ENCODE measurements around the gene MAGI1. TPM values are rescaled to one million over a fixed set of nuclear protein-coding genes. Genes with fewer than 3 reads are reported as not detected.

The MAGI1 gene
- total RNA-seq, 1 experiment from 2014 or later = 38.6 TPM

GRCh38 chr3:65489253-65489652, 549.5 kb downstream of the MAGI1 start:
- intact Hi-C loops (cut with micrococcal nuclease) = no loop called here
- CTCF ChIA-PET = no interaction called here

More at GRCh38 chr3:65489253-65489652, 549.5 kb downstream of the MAGI1 start:
- Histone ChIP-seq H3K36me3 (ENCODE audit: control insufficient read depth in 1 of 2, insufficient read depth in 2 of 2, low read length in 2 of 2) (no peaks in the 10 kb centered on the region), H3K27me3 (ENCODE audit: insufficient read depth, low read length) (no peaks in the 10 kb centered on the region), H3K4me1 (ENCODE audit: control insufficient read depth in 1 of 2, insufficient read depth in 2 of 2, low read length in 2 of 2) (no peaks in the 10 kb centered on the region; a peak in 1 of 4 replicates), H3K79me2 (ENCODE audit: insufficient read depth, low read length) (no peaks in the 10 kb centered on the region), H3K9me3 (ENCODE audit: control insufficient read depth in 1 of 2, insufficient read depth in 1 of 2, low read depth in 1 of 2, low read length in 2 of 2) (no peaks in the 10 kb centered on the region), H3K27ac (ENCODE audit: low read depth, low read length) (no peak overlapping the region), H2AFZ (ENCODE audit: low read depth, low read length, poor library complexity, severe bottlenecking) (no peak overlapping the region), H3K4me3 (replicated peaks in 1 of 2; ENCODE audit: low read depth in 1 of 2, low read length in 2 of 2) (no peak overlapping the region), H3K9ac (ENCODE audit: low read length) (no peak overlapping the region), H3K4me2 (ENCODE audit: low read length) (no peak overlapping the region), H4K20me1 (ENCODE audit: insufficient read depth) (no peaks in the 10 kb centered on the region), H3K9me2 (ENCODE audit: insufficient read depth) (no peaks in the 10 kb centered on the region)
- BruUV-seq (replicated peaks) = no TSS peak
- DNase-seq (ENCODE audit: low read depth, low spot score) (no peak), ATAC-seq (no peak)
- ChIA-PET RAD21 (ENCODE audit: low non-redundant PET in 1 of 2, low total read pairs in 2 of 2, uncharacterized antibody in 2 of 2, unreplicated experiment in 2 of 2) (no interaction called here), POLR2A (no interaction called here)
- TF ChIP-seq SP1 (IDR thresholded peaks at IDR 0.05; ENCODE audit: low read depth) = no peak
- TF ChIP-seq JUND (IDR thresholded peaks at IDR 0.05) = no peak
- TF ChIP-seq, protein P1, sequence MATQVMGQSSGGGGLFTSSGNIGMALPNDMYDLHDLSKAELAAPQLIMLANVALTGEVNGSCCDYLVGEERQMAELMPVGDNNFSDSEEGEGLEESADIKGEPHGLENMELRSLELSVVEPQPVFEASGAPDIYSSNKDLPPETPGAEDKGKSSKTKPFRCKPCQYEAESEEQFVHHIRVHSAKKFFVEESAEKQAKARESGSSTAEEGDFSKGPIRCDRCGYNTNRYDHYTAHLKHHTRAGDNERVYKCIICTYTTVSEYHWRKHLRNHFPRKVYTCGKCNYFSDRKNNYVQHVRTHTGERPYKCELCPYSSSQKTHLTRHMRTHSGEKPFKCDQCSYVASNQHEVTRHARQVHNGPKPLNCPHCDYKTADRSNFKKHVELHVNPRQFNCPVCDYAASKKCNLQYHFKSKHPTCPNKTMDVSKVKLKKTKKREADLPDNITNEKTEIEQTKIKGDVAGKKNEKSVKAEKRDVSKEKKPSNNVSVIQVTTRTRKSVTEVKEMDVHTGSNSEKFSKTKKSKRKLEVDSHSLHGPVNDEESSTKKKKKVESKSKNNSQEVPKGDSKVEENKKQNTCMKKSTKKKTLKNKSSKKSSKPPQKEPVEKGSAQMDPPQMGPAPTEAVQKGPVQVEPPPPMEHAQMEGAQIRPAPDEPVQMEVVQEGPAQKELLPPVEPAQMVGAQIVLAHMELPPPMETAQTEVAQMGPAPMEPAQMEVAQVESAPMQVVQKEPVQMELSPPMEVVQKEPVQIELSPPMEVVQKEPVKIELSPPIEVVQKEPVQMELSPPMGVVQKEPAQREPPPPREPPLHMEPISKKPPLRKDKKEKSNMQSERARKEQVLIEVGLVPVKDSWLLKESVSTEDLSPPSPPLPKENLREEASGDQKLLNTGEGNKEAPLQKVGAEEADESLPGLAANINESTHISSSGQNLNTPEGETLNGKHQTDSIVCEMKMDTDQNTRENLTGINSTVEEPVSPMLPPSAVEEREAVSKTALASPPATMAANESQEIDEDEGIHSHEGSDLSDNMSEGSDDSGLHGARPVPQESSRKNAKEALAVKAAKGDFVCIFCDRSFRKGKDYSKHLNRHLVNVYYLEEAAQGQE (IDR thresholded peaks at IDR 0.05; ENCODE audit: low read depth) = no peak
- no peak for TF ChIP-seq EGR1 (IDR thresholded peaks at IDR 0.05; ENCODE audit: low read depth)
- TF ChIP-seq TCF7L2 (IDR thresholded peaks at IDR 0.05; ENCODE audit: borderline replicate concordance, extremely low read depth, insufficient read depth, insufficient read length) = no peak
- TF ChIP-seq SRF (IDR thresholded peaks at IDR 0.05; ENCODE audit: low read depth) = no peak
- TF ChIP-seq, protein P2, sequence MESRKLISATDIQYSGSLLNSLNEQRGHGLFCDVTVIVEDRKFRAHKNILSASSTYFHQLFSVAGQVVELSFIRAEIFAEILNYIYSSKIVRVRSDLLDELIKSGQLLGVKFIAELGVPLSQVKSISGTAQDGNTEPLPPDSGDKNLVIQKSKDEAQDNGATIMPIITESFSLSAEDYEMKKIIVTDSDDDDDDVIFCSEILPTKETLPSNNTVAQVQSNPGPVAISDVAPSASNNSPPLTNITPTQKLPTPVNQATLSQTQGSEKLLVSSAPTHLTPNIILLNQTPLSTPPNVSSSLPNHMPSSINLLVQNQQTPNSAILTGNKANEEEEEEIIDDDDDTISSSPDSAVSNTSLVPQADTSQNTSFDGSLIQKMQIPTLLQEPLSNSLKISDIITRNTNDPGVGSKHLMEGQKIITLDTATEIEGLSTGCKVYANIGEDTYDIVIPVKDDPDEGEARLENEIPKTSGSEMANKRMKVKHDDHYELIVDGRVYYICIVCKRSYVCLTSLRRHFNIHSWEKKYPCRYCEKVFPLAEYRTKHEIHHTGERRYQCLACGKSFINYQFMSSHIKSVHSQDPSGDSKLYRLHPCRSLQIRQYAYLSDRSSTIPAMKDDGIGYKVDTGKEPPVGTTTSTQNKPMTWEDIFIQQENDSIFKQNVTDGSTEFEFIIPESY (IDR thresholded peaks at IDR 0.05; ENCODE audit: extremely low read depth, insufficient replicate concordance, low read length) = no peak
- no peak for TF ChIP-seq POLR2AphosphoS5 (IDR thresholded peaks at IDR 0.05; ENCODE audit: low read depth, low read length)
- TF ChIP-seq FOSL1 (IDR thresholded peaks at IDR 0.05; ENCODE audit: low read depth) = no peak
- TF ChIP-seq ELF1 (IDR thresholded peaks at IDR 0.05; ENCODE audit: borderline replicate concordance, low read depth) = no peak
- TF ChIP-seq SIN3A (IDR thresholded peaks at IDR 0.05; ENCODE audit: low read depth) = no peak
- no peak for TF ChIP-seq YY1 (IDR thresholded peaks at IDR 0.05; ENCODE audit: extremely low read depth, insufficient replicate concordance, low read depth, low read length)
- TF ChIP-seq ZFX (IDR thresholded peaks at IDR 0.05) = no peak
- TF ChIP-seq RAD21 (IDR thresholded peaks at IDR 0.05; ENCODE audit: low read depth) = no peak
- no peak for TF ChIP-seq CBX3 (IDR thresholded peaks at IDR 0.05; ENCODE audit: low read depth)
